H1 (cell line): Measurements from ENCODE around the gene SSBP3.

ENCODE experiments used
- ATF3 ChIP-seq: IDR thresholded peaks from 2 replicates; pipeline ENCODE4 v1.6.1; 2011; ENCODE audit warnings: low read depth, mild to moderate bottlenecking, low read length; ENCODE audit not compliant: insufficient read depth
- CREB1 ChIP-seq: IDR thresholded peaks from 2 replicates; pipeline ENCODE4 v1.6.1; 2012; ENCODE audit warnings: inconsistent platforms
- CTCF ChIP-seq, 3 experiments: IDR thresholded peaks; 1 replicate in 2 of 3; 2 replicates in 1 of 3; pipeline versions ENCODE4 v1.5.1 to v1.6.1; 2011; ENCODE audit warnings: low read length in 3 of 3, mild to moderate bottlenecking in 3 of 3, inconsistent platforms in 2 of 3, low read depth in 1 of 3, moderate library complexity in 1 of 3; ENCODE audit not compliant: insufficient read depth in 1 of 3; ENCODE audit errors: control extremely low read depth in 1 of 3
- JUN ChIP-seq: IDR thresholded peaks from 2 replicates; pipeline ENCODE4 v1.6.1; 2011; ENCODE audit warnings: low read depth, mild to moderate bottlenecking, improper control_type of control experiment, low read length
- POLR2A ChIP-seq, 2 experiments: IDR thresholded peaks; 1 replicate in 1 of 2; 2 replicates in 1 of 2; pipeline ENCODE4 v1.6.1; 2011; ENCODE audit warnings: low read depth in 2 of 2, low read length in 2 of 2, mild to moderate bottlenecking in 2 of 2; ENCODE audit errors: control extremely low read depth in 1 of 2

GRCh38 chr1:54204199-54204598, 202.0 kb downstream of the SSBP3 start:
- no peak for TF ChIP-seq CTCF (IDR thresholded peaks at IDR 0.05; ENCODE audit: control extremely low read depth in 1 of 3, insufficient read depth in 1 of 3, low read depth in 1 of 3, low read length in 3 of 3)
- TF ChIP-seq JUN = no peak
- no peak for TF ChIP-seq CREB1
- TF ChIP-seq ATF3 = no peak
- no peak for TF ChIP-seq POLR2A (IDR thresholded peaks at IDR 0.05; ENCODE audit: control extremely low read depth in 1 of 2, low read depth in 2 of 2, low read length in 2 of 2)
